Caco-2 (cell line): ENCODE results near the gene PLXNB2. TPM values are rescaled to one million over a fixed set of nuclear protein-coding genes. Genes with fewer than 3 reads are reported as not detected.

ENCODE experiments used
- BruUV-seq: library from RNA; stranded (reverse); fragments of 400-500 nt; replicated peaks from 2 replicates; lab custom pipeline; 2021; lab: Mats Ljungman, UMichigan
- CTCF ChIA-PET: fragments of 300-600 bp; sonication (Branson Sonifier 250); formaldehyde crosslinking; loops from one replicate; lab custom pipeline; 2022; ENCODE audit warnings: antibody characterized with exemption; lab: Charles Lee
- POLR2A ChIA-PET: fragments of 300-600 bp; sonication (Branson Sonifier 250); formaldehyde crosslinking; loops from one replicate; lab custom pipeline; 2022; ENCODE audit warnings: antibody characterized with exemption; lab: Charles Lee
- DNase-seq, 2 experiments: peaks; one replicate each; pipeline versions ENCODE4 v3.0.0 to v3.0.0-alpha.2; 2020 to 2022
- H3K27me3 ChIP-seq: replicated peaks from 2 replicates; pipeline ENCODE4 v1.6.0; 2011; ENCODE audit warnings: low read length; ENCODE audit not compliant: control insufficient read depth, insufficient read depth
- H3K36me3 ChIP-seq: 2 replicates; pipeline ENCODE4 v1.5.1; 2011; ENCODE audit warnings: low read length; ENCODE audit not compliant: control insufficient read depth, insufficient read depth
- H3K4me1 ChIP-seq: fragments of 250-450 bp; sonication (Bioruptor Pico); 2 replicates; pipeline ENCODE4 v1.5.1; 2020; ENCODE audit warnings: mild to moderate bottlenecking
- H3K4me3 ChIP-seq: 2 replicates; pipeline ENCODE4 v1.5.1; 2011; ENCODE audit warnings: low read depth, mild to moderate bottlenecking, control low read depth, low read length
- H3K9me3 ChIP-seq: fragments of 250-450 bp; sonication (Bioruptor Pico); 2 replicates; pipeline ENCODE4 v1.5.1; 2020; ENCODE audit warnings: mild to moderate bottlenecking, moderate library complexity
- H3K27ac Mint-ChIP-seq: one replicate; pipeline ENCODE4 v1.8.0; 2022; ENCODE audit warnings: mixed read lengths; ENCODE audit not compliant: unreplicated experiment
- H3K27me3 Mint-ChIP-seq: one replicate; pipeline ENCODE4 v1.8.0; 2022; ENCODE audit warnings: mixed read lengths; ENCODE audit not compliant: insufficient read depth, unreplicated experiment
- H3K36me3 Mint-ChIP-seq: one replicate; pipeline ENCODE4 v1.8.0; 2022; ENCODE audit warnings: mild to moderate bottlenecking, mixed read lengths; ENCODE audit not compliant: insufficient read depth, unreplicated experiment
- H3K4me1 Mint-ChIP-seq: one replicate; pipeline ENCODE4 v1.8.0; 2022; ENCODE audit warnings: low read depth, mixed read lengths; ENCODE audit not compliant: unreplicated experiment
- H3K4me3 Mint-ChIP-seq: one replicate; pipeline ENCODE4 v1.8.0; 2022; ENCODE audit warnings: mild to moderate bottlenecking, moderate library complexity, mixed read lengths; ENCODE audit not compliant: unreplicated experiment
- H3K9me3 Mint-ChIP-seq: one replicate; pipeline ENCODE4 v1.8.0; 2022; ENCODE audit warnings: mixed read lengths; ENCODE audit not compliant: unreplicated experiment
- intact Hi-C: fragments of 100-400 bp; cut with micrococcal nuclease; formaldehyde crosslinking; loops from one replicate; pipeline ENCODE4 v1.10.0; 2022; ENCODE audit not compliant: unreplicated experiment
- total RNA-seq: library from RNA; stranded (reverse); gene quantifications from 2 replicates; pipeline ENCODE4 v1.2.3, GENCODE V29; 2022
- TF ChIP-seq, protein P1 (sequence below), 2 experiments: fragments of 200-600 bp in 1 of 2; IDR thresholded peaks; 1 replicate in 1 of 2; 2 replicates in 1 of 2; pipeline versions ENCODE4 v1.5.1 to v1.8.0; 2011 to 2022; ENCODE audit warnings: antibody characterized with exemption in 1 of 2, control low read depth in 1 of 2, inconsistent platforms in 1 of 2, low read depth in 1 of 2, low read length in 1 of 2, mild to moderate bottlenecking in 1 of 2, moderate library complexity in 1 of 2; ENCODE audit not compliant: insufficient read depth in 1 of 2, severe bottlenecking in 1 of 2, unreplicated experiment in 1 of 2

Gene PLXNB2
- total RNA-seq, 1 experiment from 2014 or later: 260 TPM

- CTCF ChIA-PET: interaction anchor here (0.6 to 1.0 kb wide), 3 partner anchors 14 to 50 kb away, joined by 3 to 9 read pairs (median 3); partner anchors contain the start of gene HDAC10
- TF ChIP-seq, protein P1, sequence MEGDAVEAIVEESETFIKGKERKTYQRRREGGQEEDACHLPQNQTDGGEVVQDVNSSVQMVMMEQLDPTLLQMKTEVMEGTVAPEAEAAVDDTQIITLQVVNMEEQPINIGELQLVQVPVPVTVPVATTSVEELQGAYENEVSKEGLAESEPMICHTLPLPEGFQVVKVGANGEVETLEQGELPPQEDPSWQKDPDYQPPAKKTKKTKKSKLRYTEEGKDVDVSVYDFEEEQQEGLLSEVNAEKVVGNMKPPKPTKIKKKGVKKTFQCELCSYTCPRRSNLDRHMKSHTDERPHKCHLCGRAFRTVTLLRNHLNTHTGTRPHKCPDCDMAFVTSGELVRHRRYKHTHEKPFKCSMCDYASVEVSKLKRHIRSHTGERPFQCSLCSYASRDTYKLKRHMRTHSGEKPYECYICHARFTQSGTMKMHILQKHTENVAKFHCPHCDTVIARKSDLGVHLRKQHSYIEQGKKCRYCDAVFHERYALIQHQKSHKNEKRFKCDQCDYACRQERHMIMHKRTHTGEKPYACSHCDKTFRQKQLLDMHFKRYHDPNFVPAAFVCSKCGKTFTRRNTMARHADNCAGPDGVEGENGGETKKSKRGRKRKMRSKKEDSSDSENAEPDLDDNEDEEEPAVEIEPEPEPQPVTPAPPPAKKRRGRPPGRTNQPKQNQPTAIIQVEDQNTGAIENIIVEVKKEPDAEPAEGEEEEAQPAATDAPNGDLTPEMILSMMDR (IDR thresholded peaks at IDR 0.05; ENCODE audit: insufficient read depth in 1 of 2, low read depth in 1 of 2, low read length in 1 of 2, severe bottlenecking in 1 of 2, unreplicated experiment in 1 of 2): peak; percentile 37 to 53
- intact Hi-C loops: no loop called here
- no peak for DNase-seq
- Mint-ChIP-seq H3K4me3 (no peak overlapping the region), H3K4me1 (peaks cover 7% of the 10 kb centered on the region), H3K9me3 (no peaks in the 10 kb centered on the region), H3K27me3 (no peaks in the 10 kb centered on the region), H3K27ac (no peak overlapping the region), H3K36me3 (peaks cover 30% of the 10 kb centered on the region)
- Histone ChIP-seq H3K4me3 (no peak overlapping the region), H3K9me3 (no peaks in the 10 kb centered on the region), H3K4me1 (no peaks in the 10 kb centered on the region), H3K27me3 (no peaks in the 10 kb centered on the region), H3K36me3 (no peaks in the 10 kb centered on the region; the same call in 1 of the 2 replicates)
- POLR2A ChIA-PET: no interaction called here
- no TSS peak for BruUV-seq
These were observed 70.6 kb downstream of the PLXNB2 start for GRCh38 chr22:50236731-50237409.

- H3K9me3 Mint-ChIP-seq: no peaks in the 10 kb centered on the region
- CTCF ChIA-PET: no interaction called here
These were observed 74.2 kb downstream of the PLXNB2 start for GRCh38 chr22:50233223-50233622.

GRCh38 chr22:50232481-50233151 is 74.8 kb downstream of the PLXNB2 start:
- Histone ChIP-seq H3K4me1 (no peaks in the 10 kb centered on the region), H3K4me3 (no peak overlapping the region), H3K9me3 (no peaks in the 10 kb centered on the region), H3K36me3 (no peaks in the 10 kb centered on the region; the same call in 1 of the 2 replicates), H3K27me3 (no peaks in the 10 kb centered on the region)
- no peaks in the 10 kb centered on the region for H3K27me3 Mint-ChIP-seq
- ChIA-PET POLR2A (interaction anchor here (0.6 kb wide), 1 partner anchor 19 kb away, joined by 3 read pairs; the partner anchor contains the start of gene HDAC10), CTCF (no interaction called here)
- BruUV-seq: no TSS peak
- no peaks in the 10 kb centered on the region for H3K9me3 Mint-ChIP-seq
- TF ChIP-seq, protein P1 (IDR thresholded peaks at IDR 0.05; ENCODE audit: insufficient read depth in 1 of 2, low read depth in 1 of 2, low read length in 1 of 2, severe bottlenecking in 1 of 2, unreplicated experiment in 1 of 2): no peak
- no peaks in the 10 kb centered on the region for H3K4me1 Mint-ChIP-seq
- no peak overlapping the region for H3K4me3 Mint-ChIP-seq
- DNase-seq: no peak
- peaks cover 34% of the 10 kb centered on the region for H3K36me3 Mint-ChIP-seq
- H3K27ac Mint-ChIP-seq: no peak overlapping the region
- intact Hi-C loops: no loop called here

More at GRCh38 chr22:50233223-50233622, 74.2 kb downstream of the PLXNB2 start:
- Histone ChIP-seq H3K9me3 (no peaks in the 10 kb centered on the region), H3K27me3 (no peaks in the 10 kb centered on the region), H3K4me3 (no peak overlapping the region), H3K36me3 (no peaks in the 10 kb centered on the region; the same call in 1 of the 2 replicates), H3K4me1 (no peaks in the 10 kb centered on the region)
- Mint-ChIP-seq H3K4me3 (no peak overlapping the region), H3K27ac (no peak overlapping the region), H3K27me3 (no peaks in the 10 kb centered on the region), H3K36me3 (peaks cover 38% of the 10 kb centered on the region), H3K4me1 (no peaks in the 10 kb centered on the region)
- POLR2A ChIA-PET: no interaction called here
- no peak for DNase-seq
- no TSS peak for BruUV-seq
- TF ChIP-seq, protein P1 (IDR thresholded peaks at IDR 0.05; ENCODE audit: insufficient read depth in 1 of 2, low read depth in 1 of 2, low read length in 1 of 2, severe bottlenecking in 1 of 2, unreplicated experiment in 1 of 2): no peak
- intact Hi-C loops: no loop called here
